NB4 (cell line): ENCODE data around the gene TCF3.

Experiments
- CTCF ChIP-seq: IDR thresholded peaks from one replicate; pipeline ENCODE4 v1.5.1; 2012; ENCODE audit warnings: low read depth, low read length
- MYC ChIP-seq: IDR thresholded peaks from 2 replicates; pipeline ENCODE4 v1.6.1; 2011; ENCODE audit warnings: low read depth, low read length
- POLR2A ChIP-seq: IDR thresholded peaks from 2 replicates; pipeline ENCODE4 v1.6.1; 2011; ENCODE audit warnings: mild to moderate bottlenecking; ENCODE audit not compliant: insufficient read length; ENCODE audit errors: extremely low read depth

- no peak for TF ChIP-seq POLR2A
- TF ChIP-seq CTCF: no peak
- no peak for TF ChIP-seq MYC
Observed at GRCh38 chr19:1587872-1588271, 64.5 kb downstream of the TCF3 start.
